NOMO-1 treated with dmso at 0.1 percent for 144 hours (cell line): ENCODE data around the gene RHD.
A peak's percentile ranks its signal among the peaks of the same experiment; 100 is the strongest.
"Not testable (repeated sequence)": the region's sequence is repeated elsewhere in the genome, so short reads cannot be mapped to it uniquely, and the experiment has no call there.

Experiments used
- DNase-seq: peaks from one replicate; lab custom pipeline; 2025; ENCODE audit not compliant: unreplicated experiment; lab: John Stamatoyannopoulos, UW

Gene RHD

DNA sequence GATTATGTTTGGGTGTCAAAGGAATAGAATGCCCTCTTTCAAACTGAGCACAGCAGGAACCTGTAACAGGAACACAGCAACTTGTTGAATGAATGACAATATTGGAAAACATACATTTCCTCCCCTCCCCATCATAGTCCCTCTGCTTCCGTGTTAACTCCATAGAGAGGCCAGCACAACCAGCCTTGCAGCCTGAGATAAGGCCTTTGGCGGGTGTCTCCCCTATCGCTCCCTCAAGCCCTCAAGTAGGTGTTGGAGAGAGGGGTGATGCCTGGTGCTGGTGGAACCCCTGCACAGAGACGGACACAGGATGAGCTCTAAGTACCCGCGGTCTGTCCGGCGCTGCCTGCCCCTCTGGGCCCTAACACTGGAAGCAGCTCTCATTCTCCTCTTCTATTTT lies at the start of gene RHD:
RHD (plus strand) TSS at position 272 of the 400 bp plus-strand sequence; CDS start at position 311, 39 bp downstream.
- DNase-seq = not testable (repeated sequence)

DNA sequence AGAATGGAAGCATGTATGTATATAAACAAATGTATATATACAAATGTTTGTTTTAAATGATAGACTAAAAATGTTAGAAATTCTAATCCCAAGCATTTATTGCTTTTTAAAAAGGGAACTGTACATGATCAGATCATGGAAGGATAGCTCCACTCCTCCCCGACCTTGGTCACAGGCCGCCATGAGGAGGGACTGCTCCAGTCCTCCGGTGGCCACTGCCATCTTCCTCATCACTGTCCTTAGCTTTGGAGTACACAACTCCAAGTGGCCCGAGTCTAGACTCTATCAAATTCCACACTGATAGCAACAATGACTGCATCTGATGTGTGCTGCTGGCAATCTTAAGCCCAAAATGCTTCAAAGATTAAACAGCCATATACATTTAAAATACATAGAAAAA lies 49.7 kb upstream of the RHD start:
- DNase-seq = no peak

DNA sequence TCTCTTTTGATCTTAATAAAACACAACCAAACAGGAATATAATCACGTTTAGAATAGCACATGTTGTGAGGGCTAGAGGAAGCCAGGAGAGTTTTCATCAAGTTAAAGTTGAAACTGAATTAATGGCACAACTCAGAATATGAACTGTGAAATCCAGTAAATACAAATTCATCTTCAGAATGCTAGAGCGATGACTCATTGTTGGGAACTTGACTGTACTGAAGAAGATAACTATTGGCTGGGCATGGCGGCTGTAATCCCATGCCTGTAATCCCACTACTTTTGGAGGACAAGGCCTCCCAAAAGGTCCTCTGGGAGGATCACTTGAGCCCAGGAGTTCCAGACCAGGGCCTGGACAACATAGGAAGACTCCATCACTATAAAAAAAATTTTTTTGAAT lies 48.8 kb upstream of the RHD start:
- no peak for DNase-seq

DNA sequence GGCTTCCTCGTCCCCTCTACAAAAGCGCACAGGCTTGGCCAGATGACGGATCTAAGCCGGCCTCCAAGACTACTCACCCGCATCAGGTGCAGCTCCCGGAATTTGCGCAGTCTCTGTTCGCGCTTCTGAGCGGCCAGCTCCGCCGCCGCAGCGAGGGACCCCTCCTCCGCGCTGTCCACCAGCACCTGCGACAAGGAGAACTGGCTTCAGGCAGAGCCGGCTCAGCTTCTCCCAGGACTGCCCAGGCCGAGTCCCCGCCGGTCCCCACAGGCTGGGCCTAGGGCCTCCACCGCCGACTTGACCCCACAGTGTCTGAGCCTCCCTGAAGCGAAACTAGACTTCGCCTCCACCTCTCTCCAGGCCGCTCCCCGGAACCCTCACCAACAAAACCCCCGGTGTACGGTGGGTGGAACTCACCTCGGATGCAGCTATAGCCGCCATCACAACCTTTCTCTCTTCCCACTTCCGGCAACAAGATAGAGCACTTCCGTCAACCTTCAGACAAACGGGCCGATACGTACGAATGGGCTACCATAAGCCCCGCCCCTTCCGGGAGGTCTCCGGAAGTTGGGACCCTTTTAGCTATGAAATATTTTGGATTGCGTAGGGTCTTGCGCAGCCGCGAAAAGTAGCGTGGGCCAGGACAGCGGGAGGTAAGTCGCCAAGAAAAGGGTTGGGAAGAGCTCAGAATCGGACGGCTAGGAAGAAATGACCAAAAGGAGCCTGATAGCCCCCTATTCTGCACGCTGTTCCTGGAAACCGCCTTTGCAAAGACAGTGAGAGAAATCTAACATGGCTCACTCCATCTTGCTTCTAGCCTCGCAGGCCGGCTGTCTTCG lies 40.1 kb upstream of the RHD start, which contains the start of gene SYF2:
SYF2 (minus strand) TSS at position 476 of the 839 bp plus-strand sequence; CDS start at position 441, 35 bp downstream.
- peak; percentile 93 for DNase-seq

DNA sequence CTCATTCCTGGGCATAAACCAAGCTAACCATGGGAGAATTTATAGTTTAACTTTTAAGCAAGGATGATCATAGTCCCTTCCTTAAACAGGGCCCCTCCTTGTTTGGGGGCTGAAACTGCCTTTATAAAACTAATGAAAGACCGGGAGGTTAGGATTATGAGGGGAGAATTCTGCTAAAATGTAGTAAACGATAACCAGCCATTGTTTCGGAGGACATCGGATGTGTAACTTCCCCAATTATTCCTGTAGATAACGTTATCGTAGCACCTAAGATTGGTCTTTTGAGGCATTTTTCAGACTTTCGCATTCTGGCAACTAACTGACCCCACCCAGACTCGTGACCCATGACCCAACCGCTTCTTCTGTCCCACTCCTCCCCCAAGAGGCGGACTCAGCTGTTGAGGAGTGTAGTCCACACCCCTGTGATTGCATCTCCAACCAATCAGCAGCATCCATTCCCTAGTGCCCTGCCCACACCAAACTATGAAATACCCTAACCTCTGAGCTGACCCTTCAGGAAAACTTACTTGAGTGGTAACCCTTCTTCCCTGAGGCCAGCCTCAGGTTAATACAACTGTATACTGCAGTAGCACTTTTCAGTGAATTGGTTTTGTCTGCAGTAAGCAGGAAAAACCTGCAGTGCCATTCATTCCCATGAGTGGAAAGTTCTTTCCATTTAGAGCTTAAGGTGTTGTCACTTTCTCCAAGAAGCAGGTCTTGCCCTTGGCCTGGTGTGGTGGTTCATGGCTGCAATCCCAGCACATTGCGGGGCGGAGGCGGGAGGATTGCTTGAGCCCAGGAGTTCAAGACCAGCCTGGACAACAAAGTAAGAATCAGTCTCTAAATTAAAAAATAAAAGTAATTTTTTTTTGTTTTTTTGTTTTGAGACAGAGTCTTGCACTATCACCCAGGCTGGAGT lies 39.2 kb upstream of the RHD start:
- DNase-seq = peak; percentile 82

DNA sequence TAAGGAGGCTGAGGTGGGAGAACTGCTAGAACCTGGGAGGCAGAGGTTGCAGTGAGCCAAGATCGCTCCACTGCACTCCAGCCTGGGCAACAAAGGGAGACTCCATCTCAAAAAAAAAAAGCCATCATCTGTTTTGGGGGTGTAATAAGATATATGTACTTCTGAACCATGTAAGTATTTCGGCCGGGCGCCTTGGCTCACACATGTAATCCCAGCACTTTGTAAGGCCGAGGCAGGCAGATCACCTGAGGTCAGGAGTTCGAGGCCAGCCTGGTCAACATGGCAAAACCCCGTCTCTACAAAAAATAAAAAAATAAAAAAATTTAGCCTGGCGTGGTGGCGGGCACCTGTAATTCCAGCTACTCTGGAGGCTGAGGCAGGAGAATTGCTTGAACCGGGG lies 36.9 kb upstream of the RHD start:
- not testable (repeated sequence) for DNase-seq

DNA sequence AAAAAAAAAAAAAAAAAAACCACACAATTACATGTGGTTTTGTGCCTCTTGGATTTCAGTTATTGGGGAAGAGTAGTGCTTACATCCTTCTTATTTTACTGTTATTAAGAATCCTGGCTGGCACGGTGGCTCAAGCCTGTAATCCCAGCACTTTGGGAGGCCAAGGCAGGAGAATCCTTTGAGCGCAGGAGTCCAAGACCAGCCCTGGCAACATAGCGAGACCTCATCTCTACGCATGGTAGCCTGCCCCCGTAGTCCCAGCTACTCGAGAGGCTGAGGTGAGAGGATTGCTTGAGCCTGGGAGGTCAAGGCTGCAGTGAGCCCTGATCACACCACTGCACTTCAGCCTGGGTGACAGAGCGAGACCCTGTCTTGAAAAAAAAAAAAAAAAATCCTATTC lies 36.0 kb upstream of the RHD start:
- DNase-seq = not testable (repeated sequence)

DNA sequence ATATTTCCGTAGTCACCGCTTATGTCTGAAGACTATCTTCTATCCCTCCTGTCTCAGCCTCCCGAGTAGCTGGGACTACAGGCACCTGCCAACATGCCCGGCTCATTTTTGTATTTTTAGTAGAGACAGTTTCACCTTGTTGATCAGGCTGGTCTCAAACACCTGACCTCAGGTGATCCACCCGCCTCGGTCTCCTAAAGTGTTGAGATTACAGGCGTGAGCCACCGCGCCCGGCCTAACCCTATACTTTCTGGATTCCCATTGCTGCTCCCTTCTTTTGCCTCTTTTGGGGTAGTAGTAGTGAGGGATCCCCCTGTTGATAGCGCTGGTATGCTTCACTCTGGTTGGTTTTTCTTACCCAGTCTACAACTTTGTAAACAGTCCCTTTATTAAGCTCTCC lies 34.3 kb upstream of the RHD start:
- no peak for DNase-seq

DNA sequence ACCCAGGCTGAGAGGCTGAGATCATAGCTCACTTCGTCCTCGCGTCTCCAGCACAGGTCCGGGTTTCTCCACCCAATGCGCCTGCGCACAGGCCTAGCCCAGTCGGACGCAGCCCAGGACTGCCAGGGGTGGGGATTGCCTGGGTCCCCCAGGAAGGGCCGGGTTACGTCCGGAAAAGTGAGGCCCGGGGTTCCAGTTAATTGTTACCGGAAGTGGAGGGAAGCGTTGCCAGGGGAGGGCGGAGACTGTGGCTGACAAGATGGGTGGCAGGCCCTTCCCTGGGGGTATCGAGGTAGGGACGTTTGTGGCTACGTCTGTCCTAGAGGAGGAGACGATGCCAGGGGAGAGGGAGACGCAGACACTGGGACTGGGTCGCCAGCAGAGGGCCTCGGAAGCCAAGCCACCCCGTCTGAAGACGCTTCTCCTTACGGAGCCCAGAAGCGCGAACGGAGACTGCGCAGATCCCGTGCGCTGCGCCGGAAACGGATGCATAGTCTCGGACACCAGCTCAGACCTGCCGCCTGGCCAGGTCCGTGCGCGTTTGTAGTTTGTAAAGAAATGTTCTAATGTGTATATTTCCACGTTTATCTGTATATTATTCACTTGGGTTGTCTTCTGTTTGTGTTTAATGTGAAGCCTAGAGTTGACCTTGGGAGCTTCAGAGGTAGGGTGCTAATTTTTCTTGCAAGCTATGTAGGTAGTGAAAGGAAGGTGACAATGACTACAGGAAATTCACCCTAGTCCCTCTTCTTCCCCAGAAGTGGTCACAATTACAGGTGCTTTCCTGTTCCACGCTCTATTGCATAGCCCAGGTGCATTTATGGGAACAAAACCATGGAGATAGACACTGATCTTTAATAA lies 32.4 kb upstream of the RHD start:
- DNase-seq = peak; percentile 92

DNA sequence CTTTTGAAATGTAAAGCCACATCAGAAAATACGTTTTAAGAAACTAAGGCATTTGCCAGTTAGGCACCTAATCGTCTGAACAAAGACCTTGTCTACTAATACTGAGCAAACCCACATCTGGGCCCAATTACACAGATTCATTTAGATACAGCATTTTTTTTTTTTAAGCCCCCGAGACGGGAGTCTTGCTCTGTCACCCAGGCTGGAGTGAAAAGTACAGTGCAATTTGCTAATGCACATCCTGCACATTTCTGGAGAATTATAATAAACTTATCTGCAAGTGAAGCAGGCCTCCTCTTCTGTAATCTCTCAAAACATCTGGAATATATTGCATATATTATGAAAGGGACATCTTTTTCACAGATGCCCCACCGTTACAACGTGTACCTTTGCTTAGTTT lies 28.4 kb upstream of the RHD start:
- no peak for DNase-seq

DNA sequence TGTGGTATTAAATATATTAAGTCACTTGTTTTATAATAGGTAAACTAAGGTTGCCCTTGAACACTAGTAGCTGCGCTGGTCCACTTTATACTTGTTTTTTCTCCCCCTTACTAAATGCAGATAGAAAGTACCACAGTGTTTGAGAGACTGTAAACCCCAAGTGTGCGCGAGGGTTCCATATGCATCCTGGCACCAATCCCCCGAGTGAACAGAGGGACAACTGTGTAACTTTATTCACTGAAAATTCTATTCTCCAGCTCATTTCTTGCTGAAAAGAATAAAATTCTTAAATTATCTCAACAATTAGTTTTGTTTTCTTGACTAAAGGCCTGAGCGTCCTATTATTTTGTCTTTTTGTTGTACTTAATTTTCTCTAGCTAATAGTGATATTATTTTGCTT lies 26.9 kb upstream of the RHD start:
- DNase-seq = no peak

DNA sequence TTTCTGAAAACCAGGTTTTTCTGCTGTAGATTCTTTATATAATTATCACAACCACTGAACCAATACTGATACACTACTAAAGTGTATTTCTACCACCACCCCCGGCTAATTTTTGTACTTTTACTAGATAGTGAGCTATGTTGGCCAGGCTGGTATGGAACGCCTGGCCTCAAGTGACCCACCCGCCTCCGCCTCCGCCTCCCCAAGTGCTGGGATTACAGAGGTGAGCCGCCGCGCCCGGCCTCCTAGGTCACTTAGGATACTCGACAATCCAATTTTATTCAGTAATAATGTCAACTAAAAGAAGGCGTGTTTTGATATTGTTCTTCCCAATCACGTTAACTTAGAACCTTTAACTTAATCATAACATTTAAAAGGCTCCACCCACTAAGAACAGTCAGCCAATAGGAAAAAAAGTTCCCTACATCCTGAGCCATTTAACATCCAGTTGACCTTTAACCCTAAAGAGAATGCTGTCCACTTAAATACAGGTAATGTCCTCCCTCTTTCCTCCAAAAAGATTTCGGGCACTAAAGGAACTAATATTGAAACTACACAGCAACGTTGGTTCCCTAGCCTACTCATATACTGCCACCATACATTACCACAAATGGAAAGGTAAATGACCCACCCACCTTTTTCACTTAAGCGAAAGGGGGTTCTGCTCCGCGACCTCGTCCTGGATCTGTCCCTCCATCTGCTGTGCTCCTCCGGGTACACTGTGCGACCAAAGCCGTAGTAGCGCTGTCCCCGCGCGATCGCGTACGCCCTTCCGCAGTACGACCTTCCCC lies 26.3 kb upstream of the RHD start:
- DNase-seq = no peak

DNA sequence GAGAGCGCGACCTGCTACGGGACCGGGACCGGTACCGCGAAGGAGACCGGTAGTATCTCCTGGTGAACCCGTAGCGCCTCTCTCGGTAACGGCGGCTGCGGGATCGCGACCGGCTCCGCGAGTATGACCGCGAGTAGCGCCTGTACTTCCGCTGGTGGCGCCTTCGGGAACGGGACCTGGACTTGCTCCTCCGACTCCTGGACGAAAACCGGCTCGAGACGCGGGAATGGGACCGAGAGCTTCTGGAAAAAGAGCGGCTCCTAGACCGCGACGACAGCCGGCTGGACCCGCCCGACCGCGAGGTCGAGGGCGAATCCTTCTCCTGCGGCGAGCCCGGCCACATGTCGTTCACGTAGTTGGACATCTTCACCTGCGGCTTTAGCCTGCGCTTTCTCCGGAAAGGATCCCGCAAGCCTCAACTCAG lies 25.7 kb upstream of the RHD start:
- no peak for DNase-seq

DNA sequence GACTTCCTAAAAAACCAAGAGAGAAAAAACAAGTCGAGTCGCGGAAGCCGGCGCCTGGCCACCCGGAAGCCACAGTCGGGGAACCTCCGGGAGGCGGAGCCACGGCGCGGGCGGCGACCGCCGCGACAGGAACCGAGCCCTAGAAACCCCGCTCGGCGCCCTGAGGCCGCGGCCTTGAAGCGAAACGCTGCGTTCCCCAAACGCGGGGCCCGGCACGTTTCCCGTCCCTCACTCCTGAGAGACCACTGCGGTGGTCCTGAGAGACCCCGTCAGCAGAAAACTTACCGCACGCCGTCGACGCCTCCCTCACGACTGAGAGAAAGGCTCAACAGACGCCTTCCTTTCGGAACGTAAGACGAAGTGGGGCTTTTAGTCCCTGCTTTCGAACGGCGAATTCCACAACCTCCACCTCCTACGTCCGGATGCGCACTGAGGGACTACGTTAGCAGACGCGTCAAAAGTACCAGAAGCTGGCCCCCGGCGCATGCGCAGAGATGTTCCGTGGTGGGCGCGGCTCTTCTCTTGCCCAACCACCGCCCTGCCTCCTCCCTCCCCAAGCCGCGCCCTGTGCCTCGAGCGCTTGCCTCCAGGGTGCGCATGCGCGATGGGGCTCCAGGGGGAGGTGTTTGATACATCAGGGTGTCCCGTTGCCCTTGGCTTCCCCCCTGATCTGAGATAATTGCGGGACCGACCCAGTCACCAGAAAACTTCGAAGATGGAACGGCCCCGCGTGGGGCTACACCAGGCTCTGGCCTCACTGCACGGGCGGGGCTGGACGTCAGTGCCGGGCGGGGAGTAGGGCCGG lies 25.1 kb upstream of the RHD start, which contains the start of gene RSRP1:
RSRP1 (minus strand) TSS at position 431 of the 805 bp plus-strand sequence. CDS start 491 bp downstream, outside the sequence.
- peak; percentile 93 for DNase-seq

DNA sequence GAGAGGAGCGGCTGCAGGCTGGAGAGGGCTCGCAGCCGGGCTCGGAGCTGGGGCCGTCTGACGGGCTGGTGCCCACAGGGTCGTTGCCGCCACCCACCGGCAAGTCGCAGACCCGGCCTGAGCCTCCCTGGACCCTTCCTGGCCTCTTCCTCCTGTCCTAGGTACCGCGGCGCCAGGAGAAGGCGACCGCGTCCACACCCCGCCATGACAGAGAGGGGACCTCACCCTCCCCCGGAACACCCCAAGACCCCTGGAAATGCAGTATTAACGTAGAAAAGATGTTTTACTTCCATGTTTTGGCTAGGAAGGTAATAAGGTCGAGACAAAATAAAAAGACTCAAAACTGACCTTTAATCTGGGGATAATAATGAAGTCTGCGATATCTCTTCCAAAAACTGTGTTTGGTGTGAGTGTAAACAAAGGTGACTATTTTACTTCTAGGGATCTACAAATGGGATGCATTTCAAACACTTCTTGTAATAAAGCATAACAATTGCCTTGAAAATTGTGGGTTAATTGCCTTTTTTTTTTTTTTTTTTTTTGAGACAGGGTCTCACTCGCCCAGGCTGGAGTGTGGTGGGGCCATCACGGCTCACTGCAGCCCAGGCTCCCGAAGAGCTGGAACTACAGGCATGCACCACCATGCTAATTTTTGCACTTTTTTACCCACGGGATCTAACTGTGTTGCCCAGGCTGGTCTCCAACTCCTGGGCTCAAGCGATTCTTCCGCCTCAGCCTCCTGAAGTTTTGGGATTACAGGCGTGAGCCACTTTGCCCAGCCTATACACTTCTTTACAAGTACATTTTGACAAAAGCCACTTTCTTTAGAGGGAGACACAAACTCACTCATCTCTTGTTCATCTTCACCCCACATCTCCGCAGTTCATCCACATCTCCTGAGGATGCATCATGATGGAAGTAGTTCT lies 24.2 kb upstream of the RHD start:
- no peak for DNase-seq

DNA sequence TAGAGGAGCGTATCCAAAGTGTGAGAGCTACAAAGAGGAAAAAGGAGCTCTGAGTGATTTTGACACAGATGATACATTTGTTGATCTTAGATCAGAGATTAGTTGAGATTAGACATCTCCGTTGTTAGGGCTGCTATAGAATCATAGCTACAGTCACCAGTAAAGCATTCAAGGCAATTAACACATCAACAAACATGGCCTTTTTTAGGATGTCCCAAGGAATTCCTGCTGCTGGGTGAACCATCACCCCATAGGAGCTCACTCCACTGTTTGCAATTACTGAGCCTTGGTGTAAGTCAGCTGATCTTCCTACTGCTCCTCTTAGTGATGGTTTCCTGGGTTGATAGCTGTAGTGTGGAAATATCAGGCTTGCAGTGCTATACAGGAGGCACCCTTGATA lies 18.4 kb upstream of the RHD start:
- DNase-seq = no peak

DNA sequence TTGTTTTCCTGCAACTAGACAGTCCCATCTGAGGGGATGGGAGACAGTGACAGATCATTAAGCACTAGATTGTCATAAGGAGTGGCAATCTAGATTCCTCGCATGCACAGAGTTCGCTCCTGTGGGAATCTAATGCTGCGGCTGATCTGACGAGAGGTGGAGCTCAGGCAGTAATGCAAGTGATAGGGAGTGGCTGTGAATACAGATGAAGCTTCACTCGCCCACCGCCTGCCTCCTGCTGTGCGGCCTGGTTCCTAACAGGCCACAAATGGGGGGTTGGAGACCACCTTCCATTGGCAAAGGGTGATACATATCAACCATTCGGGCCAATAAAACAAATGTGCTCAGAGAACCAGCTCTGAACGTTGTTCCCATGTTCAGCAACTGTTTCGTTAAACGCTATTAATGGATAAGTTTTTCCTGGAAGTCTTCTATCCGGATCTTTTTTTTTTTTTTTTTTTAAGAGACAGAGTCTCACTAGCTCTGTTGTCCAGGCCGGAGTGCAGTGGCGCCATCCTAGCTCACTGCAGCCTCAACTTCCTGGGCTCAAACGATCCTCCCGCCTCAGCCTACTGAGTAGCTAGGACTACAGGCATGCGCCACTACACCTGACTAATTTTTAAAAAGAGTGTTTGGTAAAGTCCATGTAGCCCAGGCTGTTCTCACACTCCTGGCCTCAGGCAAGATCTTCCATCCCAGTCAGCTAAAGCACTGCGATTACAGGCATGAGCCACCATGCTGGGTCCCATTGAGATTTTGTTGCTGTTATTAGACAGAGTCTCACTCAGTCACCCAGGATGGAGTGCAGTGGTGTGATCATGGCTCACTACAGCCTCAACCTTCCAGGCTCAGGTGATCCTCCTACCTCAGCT lies 16.4 kb upstream of the RHD start:
- DNase-seq = no peak
